Ishikawa (cell line): ENCODE measurements around the gene DPYSL5.

Source experiments
- CEBPB ChIP-seq: IDR thresholded peaks from 2 replicates; pipeline ENCODE4 v1.6.1; 2012
- CREB1 ChIP-seq: IDR thresholded peaks from 2 replicates; pipeline ENCODE4 v1.6.1; 2012; ENCODE audit warnings: low read depth
- EGR1 ChIP-seq: IDR thresholded peaks from 2 replicates; pipeline ENCODE4 v1.6.1; 2012
- EP300 ChIP-seq: IDR thresholded peaks from 2 replicates; pipeline ENCODE4 v1.6.1; 2012; ENCODE audit warnings: borderline replicate concordance
- FOXM1 ChIP-seq: IDR thresholded peaks from 2 replicates; pipeline ENCODE4 v1.6.1; 2012; ENCODE audit warnings: low read depth, borderline replicate concordance
- MAX ChIP-seq: IDR thresholded peaks from 2 replicates; pipeline ENCODE4 v1.6.1; 2012
- NFIC ChIP-seq: IDR thresholded peaks from 2 replicates; pipeline ENCODE4 v1.6.1; 2012
- RAD21 ChIP-seq: IDR thresholded peaks from 2 replicates; pipeline ENCODE4 v1.6.1; 2012; ENCODE audit warnings: low read depth
- REST ChIP-seq: IDR thresholded peaks from 2 replicates; pipeline ENCODE4 v1.6.1; 2012; ENCODE audit warnings: low read depth, mild to moderate bottlenecking
- TAF1 ChIP-seq: IDR thresholded peaks from 2 replicates; pipeline ENCODE4 v1.6.1; 2012; ENCODE audit warnings: low read depth, mild to moderate bottlenecking
- TCF12 ChIP-seq: IDR thresholded peaks from 2 replicates; pipeline ENCODE4 v1.6.1; 2012; ENCODE audit warnings: low read depth
- TEAD4 ChIP-seq: IDR thresholded peaks from 2 replicates; pipeline ENCODE4 v1.6.1; 2012
- USF1 ChIP-seq: IDR thresholded peaks from 2 replicates; pipeline ENCODE4 v1.6.1; 2012
- YY1 ChIP-seq: IDR thresholded peaks from 2 replicates; pipeline ENCODE4 v1.6.1; 2012; ENCODE audit warnings: low read depth
- ZBTB7A ChIP-seq: IDR thresholded peaks from 2 replicates; pipeline ENCODE4 v1.6.1; 2012; ENCODE audit warnings: low read depth

The DPYSL5 gene

GRCh38 chr2:26880161-26880560 is 32.2 kb downstream of the DPYSL5 start:
- TF ChIP-seq MAX = no peak
- no peak for TF ChIP-seq ZBTB7A
- no peak for TF ChIP-seq RAD21
- TF ChIP-seq USF1 = no peak
- no peak for TF ChIP-seq FOXM1
- no peak for TF ChIP-seq REST
- no peak for TF ChIP-seq CEBPB
- TF ChIP-seq NFIC = no peak
- TF ChIP-seq EP300 = no peak
- TF ChIP-seq TAF1 = no peak
- TF ChIP-seq TCF12 = no peak
- no peak for TF ChIP-seq CREB1

GRCh38 chr2:26880910-26881435 is 33.0 kb downstream of the DPYSL5 start:
- TF ChIP-seq TEAD4 (no peak), MAX (no peak), CREB1 (no peak), TAF1 (no peak), REST (no peak), RAD21 (no peak), EGR1 (no peak), NFIC (no peak), ZBTB7A (no peak), TCF12 (no peak), USF1 (no peak), CEBPB (no peak), FOXM1 (no peak), YY1 (no peak), EP300 (no peak)

GRCh38 chr2:26883956-26884355 is 36.0 kb downstream of the DPYSL5 start:
- TF ChIP-seq REST (no peak), FOXM1 (no peak), EP300 (no peak), EGR1 (no peak), TCF12 (no peak), CREB1 (no peak), USF1 (no peak), MAX (no peak), YY1 (no peak), RAD21 (no peak), CEBPB (no peak), TAF1 (no peak), TEAD4 (no peak), ZBTB7A (no peak)

GRCh38 chr2:26884486-26884885 is 36.6 kb downstream of the DPYSL5 start:
- no peak for TF ChIP-seq TAF1
- no peak for TF ChIP-seq CEBPB
- TF ChIP-seq REST = no peak
- no peak for TF ChIP-seq TCF12
- no peak for TF ChIP-seq MAX
- no peak for TF ChIP-seq CREB1
- TF ChIP-seq EGR1 = no peak
- no peak for TF ChIP-seq RAD21
- TF ChIP-seq TEAD4 = no peak
- TF ChIP-seq FOXM1 = no peak
- no peak for TF ChIP-seq USF1
- no peak for TF ChIP-seq EP300
- no peak for TF ChIP-seq YY1
- TF ChIP-seq ZBTB7A = no peak
- TF ChIP-seq NFIC = no peak
